Central memory CD4-positive, alpha-beta T cell (primary cell): Measurements from ENCODE around the gene HTR1E.
"Not testable (repeated sequence)": the region's sequence is repeated elsewhere in the genome, so short reads cannot be mapped to it uniquely, and the experiment has no call there.

Experiments used
- DNase-seq: peaks from one replicate; pipeline ENCODE4 v3.0.0; 2022
- total RNA-seq, 3 experiments: gene quantifications; one replicate each; lab custom pipeline; 2026; lab: John Stamatoyannopoulos, UW

The HTR1E gene, protein sequence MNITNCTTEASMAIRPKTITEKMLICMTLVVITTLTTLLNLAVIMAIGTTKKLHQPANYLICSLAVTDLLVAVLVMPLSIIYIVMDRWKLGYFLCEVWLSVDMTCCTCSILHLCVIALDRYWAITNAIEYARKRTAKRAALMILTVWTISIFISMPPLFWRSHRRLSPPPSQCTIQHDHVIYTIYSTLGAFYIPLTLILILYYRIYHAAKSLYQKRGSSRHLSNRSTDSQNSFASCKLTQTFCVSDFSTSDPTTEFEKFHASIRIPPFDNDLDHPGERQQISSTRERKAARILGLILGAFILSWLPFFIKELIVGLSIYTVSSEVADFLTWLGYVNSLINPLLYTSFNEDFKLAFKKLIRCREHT
- total RNA-seq, result 0 reads per million in 3 experiments

DNA sequence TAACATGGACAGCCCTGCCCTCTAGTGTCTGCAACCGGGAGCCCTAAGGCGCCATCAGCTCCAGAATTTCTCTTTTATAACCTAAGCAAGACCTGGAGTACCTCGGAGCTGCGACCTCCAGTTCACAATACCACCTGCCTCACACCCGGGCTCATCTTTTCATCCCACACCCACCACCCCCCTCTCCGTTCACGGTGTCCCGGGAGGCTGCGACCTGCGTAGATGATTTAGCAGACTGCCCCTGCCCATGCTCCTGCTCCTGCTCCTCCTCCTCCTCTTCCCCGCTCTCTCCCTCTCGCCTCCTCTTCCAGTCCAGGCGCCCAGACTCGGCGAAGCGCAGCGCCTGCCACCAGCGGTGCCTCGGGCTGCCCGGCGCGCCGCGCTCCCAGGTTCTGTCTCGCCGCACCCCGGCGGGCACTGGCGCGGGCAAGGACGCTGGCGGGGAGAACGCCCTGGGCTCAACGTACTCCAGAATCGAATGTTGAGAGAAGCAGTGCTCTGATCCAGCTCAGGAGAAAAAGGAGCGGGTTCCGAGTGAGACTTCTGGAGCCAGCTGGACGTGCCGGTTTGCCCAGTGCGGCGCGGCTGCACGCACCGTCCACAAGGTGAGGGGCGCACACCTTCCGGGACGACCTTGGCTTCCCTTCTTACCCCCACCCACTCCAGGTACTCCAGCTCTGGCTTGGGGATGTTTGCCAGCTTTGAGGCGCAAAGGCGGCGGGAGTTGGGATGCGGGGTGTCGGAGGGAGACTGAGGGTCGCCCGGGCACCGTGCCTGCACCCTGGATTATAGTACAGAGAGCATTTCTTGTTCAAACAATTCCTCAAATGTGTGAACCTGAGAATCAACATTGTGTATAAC is at the start of gene HTR1E:
TSS of gene HTR1E (plus strand) at position 310 of the 861 bp plus-strand sequence. CDS start 77,807 bp downstream, outside the sequence.
- no peak for DNase-seq

DNA sequence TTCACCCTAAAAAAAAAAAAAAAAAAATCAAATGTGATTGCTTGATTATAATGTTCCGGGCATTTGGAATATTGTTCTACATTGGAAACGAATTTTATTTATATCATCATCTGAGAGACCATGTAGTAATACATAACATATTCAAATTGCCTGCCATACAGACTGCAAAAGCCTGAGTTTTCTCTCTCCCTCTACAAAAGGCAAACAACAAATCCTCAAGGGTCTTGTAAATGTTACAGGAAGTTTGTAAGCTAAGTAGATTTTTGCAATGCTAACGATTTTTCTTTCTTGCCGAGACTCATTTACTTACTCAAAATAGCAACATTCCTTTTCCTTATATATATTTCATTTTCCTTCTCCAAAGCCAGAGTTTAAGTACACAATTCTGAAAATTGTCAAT is 49.0 kb upstream of the HTR1E start:
- DNase-seq, result no peak

DNA sequence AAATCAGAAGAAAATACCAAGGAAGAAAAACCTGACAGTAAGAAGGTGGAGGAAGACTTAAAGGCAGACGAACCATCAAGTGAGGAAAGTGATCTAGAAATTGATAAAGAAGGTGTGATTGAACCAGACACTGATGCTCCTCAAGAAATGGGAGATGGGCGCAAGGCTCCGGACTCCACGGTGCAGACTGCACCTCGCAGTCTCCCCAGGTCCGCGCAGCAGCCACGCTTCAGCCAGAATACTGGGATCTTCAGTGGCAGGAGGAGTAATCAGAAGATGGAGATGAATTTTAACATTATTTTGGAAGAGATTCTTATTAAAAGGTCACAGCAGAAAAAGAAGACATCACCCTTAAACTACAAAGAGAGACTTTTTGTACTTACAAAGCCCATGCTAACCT is 40.1 kb upstream of the HTR1E start:
- DNase-seq, result not testable (repeated sequence)

DNA sequence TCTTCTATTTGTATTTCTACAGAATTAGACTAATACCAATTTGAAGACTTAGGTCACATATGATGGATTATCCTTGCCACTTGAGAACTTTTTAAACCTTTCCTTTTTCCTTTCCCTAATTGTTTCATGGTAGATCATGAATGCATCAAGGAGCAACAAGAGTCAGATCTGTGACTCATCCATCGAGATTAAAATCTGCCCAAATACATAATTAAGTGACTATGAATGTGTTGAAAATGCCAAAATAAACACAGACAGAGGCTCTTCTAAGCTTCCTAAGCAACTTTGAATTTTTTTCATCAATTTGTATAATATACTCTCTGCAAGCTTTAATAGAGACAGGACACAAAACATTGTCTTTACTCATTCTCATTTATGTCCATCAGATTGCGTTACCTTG is 23.5 kb upstream of the HTR1E start:
- no peak for DNase-seq

DNA sequence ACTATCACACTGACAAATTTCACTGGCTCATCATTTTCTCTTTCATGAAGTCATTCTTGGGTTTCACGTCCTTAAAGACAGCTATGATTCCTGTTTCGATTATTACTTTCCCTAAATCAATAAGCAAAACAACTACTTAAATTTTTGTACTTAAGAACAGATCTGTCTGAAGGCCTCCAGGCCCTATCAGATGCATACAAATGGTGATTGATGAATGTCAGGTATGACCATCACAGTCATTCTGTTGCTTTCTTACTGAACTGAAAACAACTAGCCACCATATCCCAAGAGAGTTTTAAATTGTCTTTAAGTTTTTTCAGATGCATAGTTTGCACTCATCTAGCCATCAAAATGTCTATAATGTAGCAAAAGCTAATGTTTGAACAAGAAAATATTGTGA is 20.9 kb upstream of the HTR1E start:
- no peak for DNase-seq

DNA sequence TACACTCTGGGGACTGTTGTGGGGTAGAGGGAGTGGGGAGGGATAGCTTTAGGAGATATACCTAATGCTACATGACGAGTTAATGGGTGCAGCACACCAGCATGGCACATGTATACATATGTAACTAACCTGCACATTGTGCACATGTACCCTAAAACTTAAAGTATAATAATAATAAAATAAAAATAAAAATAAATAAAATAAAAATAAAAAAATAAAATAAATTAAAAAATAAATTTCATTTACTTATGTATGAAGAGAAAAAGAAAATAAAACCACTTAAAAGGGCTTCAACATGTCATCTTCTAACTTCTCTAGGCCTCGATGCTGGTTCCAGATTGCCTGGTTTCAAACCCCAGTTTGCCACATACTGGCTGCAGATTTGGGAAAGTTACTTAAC is 10.2 kb upstream of the HTR1E start:
- DNase-seq, result not testable (repeated sequence)

DNA sequence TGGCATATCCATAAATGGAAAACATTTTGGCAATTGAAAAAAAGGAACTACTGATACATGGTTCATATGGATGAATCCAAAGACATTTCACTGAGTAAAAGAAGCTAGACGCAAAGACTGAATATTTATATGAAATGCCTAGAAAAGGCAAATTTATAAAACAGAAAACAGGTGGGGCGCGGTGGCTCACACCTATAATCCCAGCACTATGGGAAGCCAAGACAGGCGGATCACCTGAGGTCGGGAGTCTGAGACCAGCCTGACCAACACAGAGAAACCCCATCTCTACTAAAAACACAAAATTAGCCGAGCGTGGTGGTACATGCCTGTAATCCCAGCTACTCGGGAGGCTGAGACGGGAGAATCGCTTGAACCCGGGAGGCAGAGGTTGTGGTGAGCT is 9.5 kb upstream of the HTR1E start:
- not testable (repeated sequence) for DNase-seq

DNA sequence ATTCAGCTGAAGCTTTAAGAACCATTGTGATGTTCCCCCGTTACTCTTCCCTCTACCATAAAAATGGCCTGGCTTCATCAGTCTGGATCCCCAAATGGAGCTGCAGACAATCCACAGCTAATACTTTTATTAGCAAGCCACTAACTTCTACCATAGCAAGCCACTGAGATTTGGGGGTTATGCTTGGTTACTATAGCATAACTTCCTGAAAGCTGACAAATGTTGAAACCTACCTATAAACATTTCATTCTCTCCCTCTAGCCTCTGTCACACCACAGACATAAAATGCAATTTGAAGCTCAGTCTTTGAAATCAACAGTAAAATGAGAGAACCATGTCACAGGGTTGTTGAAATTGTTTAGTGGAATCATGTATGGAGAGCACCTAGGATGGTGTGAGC is 3.0 kb upstream of the HTR1E start:
- no peak for DNase-seq

DNA sequence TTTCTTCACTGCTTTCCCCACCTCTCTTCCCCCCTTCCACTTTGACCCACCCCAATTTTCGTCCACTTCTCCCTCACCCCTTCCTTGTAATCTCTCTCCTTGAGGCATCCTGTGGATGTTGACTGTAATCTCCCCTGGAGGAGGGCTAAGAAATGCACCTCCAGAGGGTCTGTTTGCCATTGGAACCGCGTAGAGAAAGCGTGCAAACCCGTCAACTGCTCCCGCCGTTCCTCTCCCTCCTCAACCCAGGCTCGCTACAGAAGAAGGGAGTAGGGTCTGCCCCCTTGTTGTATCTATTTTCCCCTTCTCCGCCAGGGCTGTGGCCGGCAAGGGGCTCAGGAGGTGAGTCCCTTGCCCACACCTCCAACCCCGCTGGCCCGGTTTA is 502 bp upstream of the HTR1E start:
- DNase-seq, result no peak

DNA sequence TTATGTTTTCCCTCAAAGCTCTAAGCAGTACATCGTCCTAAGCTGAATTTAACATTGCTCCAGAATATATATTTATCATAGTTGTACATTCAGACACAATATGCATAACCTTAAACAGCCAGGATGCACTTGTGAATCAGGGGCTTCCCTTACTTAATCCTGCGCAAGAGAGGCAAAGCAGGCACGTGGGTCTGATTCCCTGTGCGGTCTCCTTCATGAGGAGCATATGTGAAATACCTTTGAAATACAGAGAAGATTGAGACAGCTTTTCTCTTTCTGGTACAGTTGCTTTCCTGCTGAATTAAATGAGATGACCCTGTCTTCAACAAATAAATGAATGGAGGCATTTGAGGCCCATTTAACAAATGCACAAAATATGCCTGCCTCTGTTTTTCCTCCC is 1.5 kb downstream of the HTR1E start:
- DNase-seq, result no peak

DNA sequence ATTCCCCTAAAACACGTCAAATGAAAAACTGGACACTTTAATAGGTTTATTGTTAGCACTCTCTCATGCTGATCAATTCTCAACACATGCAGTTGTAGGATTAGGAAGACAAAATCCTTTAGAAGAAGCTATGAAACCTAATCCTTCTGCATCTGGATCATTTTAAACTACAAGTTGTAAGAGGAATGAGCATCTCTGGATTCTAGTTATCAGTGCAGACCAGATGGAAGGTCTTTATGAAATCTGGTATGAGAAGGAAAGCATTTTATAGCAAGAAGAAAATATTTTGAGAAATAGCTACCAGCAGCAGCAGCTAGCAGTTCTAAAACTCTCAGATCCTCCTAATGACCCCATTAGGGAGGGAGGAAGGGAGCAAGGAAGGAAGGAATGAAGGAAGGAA is 4.1 kb downstream of the HTR1E start:
- DNase-seq, result no peak

DNA sequence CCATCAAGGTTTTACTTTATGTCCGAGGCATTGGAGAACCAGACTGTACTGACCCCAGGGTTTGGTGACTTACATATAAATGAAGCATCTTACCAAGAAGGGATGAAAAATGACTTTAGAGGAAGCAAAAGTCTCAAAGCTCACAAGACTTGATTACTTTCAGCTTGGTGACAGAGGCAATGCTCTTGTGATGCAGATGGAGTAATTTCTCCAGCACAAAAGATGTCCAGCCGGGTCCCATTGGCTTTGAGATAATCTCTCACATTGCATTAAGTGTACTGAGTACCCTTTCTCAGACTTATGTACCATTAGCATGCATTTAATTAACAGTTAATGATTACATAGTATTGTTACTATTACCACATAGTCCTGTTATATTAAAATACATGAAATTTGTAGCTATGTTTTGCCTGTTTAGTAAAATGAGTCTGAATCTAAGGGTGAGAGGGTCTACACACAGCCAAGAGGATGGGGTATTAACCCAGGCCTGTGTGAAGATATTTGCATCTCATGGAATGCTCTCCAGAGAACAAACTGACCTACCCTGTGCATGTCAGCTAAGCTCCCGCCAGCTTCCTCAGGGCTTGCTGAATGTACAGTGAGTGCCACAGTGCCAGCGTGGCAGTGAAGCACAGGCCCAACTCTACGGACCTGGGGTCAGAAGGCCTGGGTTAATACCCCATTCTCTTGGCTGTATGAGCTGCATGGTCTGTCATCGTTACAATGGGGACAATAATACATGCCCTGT is 5.6 kb downstream of the HTR1E start:
- DNase-seq, result no peak

DNA sequence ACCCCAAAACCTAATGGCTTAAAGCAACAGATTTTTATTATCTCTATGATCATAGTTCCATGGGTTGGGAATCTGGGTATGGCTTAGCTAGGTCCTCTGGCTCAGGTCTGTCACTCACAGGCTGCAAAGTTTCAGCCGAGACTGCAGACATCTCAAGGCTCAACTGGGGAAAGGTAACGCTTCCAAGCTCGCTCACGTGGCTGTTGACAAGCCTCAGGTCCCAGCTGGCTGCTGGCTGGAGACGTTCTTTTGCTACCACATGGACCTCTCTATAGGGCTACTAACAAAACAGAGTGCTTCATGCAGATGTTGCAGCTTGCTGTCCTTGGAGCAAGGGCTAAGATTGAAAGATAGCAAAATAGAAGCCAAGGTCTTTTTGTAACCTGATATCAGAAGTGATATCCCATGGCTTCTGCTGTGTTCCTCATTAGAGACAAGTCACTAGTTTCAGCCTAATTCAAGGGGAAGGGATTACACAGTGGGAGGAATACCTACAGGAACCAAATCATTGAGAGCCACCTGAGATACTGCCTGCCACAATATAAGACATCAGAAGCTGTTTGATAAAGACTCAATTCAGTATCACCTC is 6.6 kb downstream of the HTR1E start:
- DNase-seq, result no peak

DNA sequence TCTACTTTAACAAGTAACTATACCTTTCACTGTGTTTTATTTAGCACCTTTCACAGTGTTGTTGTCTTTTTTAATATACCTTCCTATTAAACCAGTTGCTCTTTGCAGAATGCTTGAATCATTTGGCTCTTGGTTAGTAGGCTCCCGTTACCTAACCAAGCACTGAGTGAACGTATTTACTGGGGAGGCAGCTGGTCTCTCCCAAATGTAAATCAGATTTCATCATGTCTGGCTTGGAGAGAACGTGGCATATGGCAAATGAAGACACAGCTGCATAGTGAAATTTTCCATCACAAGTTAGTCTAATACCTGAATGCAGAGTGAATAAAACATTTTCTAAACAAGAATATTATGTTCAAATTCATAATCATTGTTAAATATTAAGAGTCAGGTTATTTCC is 12.4 kb downstream of the HTR1E start:
- DNase-seq, result no peak

DNA sequence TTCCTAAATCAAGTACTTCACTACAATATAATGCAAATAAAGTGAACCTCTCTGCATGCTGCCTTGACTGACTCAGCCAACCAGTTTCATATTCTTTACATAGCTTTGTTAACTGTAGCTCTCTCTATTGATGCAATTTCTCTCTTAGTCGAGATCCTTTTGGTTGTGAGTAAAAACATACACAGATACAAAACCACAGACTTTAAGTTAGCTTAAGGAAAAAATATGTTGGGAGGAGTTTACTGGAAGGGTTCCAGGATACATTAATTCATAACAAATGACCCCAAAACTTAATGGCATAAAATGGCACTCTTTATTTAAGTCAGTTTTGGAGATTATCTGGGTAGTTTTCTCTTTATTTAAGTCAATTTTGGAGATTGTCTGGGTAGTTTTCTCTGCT is 15.7 kb downstream of the HTR1E start:
- no peak for DNase-seq

DNA sequence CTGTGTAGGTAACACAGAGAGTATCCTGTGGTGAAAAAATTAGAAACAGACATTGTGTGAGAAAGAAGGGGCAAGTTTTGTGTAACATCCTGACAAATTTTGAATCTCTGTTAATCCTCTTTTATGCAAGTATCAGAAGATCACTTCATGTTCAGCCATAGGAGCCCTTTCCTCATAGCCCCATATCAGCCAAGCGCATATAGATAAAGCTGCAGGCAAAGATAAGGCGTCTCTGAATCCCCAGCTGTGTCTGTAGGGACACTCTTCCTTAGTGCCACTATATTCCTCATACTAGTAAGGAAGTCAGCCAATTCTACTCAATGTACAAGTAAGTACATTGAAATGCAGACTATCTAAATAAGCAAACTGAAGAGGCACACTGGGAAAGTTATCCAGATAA is 22.3 kb downstream of the HTR1E start:
- DNase-seq, result no peak

DNA sequence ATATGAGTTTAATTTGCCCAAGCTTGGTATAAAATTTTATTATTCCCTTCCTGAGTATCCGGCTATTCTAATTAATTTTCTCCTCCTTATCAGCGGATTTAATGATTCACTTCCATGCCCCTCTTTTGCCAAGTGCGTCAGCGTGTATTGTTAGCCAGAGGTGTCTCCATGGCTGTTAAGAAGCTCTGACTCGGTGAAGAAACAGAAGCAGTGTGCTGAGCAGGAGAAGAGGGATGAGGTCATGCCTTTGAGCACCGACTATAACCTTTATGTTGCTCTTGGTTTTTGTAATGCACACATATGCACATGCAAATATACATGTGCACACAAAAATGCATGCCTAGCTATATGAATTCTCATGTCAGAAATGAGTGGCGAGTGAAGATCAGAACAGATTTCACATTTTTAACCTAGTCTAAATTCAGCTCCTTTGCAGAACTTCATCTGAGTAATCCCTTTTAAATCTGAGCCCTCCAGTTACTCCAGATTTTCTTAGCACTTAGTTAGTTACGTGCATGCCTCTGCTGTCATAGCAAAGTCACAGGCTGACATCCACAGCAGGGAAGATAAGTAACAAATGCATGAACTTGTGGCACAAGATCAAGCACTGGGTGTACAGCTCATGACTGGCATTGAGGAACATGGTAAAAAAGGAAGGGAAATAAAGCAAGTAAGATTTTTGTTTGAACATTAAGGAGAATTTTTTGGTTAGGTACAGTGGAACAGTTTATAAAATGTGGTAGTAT is 24.3 kb downstream of the HTR1E start:
- no peak for DNase-seq

DNA sequence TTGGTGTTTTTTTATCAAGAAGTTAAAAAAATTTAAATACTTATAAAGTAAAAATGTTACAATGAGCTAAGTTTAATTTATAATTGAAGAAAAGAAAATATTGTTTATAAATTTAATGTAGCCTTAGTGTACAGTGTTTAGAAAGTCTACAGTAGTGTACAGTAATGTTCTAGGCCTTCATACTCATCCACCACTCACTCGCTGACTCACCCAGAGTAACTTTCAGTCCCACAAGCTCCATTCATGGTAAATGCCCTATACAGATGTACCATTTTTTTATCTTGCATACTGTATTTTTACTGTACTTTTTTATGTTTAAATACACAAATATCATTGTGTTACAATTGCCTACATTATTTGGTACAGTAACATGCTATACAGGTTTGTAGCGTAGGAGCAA is 26.0 kb downstream of the HTR1E start:
- DNase-seq, result no peak

DNA sequence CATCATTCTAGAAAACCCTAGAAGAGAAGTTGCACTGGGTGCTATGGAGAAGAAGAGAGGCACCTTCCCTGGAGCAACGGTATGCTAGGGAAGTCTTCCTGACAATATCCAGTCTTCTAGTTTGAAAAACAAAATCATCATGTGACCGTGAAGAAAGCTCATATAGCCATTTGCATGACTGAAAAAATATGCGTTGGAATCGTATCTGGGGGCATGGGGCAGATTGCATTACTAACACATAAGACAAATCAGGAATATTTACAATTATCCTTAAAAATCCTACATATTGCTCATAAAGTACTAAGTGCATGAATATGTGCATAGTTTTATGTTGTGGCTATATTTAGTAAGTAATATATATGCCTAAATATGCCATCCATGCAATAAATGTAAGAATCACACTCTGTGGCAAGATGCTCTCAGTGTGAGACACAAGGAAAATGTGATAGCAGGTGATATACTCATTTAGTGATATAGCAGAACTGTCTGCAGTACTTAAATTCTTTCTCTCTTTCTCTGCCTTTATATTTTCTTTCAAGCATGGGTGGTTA is 26.8 kb downstream of the HTR1E start:
- no peak for DNase-seq

DNA sequence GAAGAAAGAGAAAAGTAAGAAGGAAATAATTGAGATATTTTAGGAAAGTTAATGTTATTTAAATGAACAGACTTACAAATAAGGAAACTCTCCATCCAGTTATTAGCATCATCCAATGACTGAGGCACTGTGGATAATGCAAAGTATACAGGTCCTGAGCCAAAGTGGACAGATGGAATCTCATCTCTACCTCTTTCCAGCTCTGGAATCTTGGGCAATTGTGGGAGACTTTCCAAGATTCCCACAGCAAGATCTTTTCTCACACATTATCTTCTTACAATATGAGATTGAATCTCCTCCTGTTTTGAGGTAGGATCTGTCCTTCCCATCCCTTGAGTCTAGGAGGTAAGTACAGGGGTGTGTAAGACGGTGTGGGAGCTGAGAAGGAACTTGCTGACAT is 28.9 kb downstream of the HTR1E start:
- DNase-seq, result no peak

DNA sequence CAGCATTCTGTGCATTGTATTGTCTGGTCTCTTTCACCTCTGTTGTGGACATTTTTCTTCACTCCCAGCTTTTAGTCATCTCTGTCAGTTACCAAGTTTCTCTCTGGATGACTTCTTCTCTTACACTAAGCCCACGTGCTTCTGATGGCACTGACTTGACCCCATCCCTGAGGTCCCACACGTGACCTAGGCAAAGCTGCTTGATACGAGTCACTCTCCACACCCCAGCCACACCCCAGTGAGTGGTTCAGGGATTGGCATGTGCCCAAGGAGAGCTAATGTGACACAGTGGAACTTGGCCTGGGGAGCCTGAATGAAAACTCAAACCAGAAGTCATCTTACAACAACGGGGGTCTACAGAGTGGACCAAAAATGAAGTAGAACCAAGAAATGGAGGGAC is 32.2 kb downstream of the HTR1E start:
- DNase-seq, result no peak

DNA sequence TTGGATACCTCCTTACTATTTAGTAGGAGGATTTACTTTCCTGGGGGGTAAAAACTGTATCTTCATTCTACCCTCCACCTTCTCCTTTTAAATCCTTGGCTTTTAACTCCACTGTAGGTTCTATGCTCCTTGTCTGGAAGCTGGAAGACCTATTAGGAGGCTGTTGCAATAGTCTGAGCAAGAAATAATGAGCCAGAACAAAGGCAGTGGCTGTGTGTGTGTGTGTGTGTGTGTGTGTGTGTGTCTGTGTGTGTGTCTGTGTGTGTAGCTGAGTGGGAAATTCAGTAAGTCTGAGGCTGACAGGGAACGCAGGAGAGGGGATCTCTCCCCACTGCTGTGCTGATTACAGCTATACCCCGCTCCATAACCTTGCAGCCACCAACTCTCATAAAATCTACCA is 35.8 kb downstream of the HTR1E start:
- no peak for DNase-seq
